B cell (primary cell): Measurements from ENCODE around the gene CHTF18. TPM values are rescaled to one million over a fixed set of nuclear protein-coding genes. Genes with fewer than 3 reads are reported as not detected.

ENCODE experiments used
- ATAC-seq: fragments of 200-7000 bp; cut with Tn5 transposase; one replicate; pipeline ENCODE4 v1.10.0; 2021; ENCODE audit warnings: low read depth, mild to moderate bottlenecking, moderate number of reproducible peaks, moderate library complexity
- CTCF ChIA-PET: fragments of 350-600 bp; sonication (Branson Sonifier 250); formaldehyde crosslinking; loops from one replicate; lab custom pipeline; 2021; ENCODE audit warnings: antibody characterized with exemption, inconsistent platforms; lab: Charles Lee
- POLR2A ChIA-PET: fragments of 350-600 bp; sonication (Branson Sonifier 250); formaldehyde crosslinking; loops from one replicate; lab custom pipeline; 2021; ENCODE audit warnings: antibody characterized with exemption; lab: Charles Lee
- DNase-seq: peaks from one replicate; pipeline ENCODE4 v3.0.0; 2013
- H2AFZ ChIP-seq: 2 replicates; pipeline ENCODE4 v1.6.1; 2012; ENCODE audit warnings: mild to moderate bottlenecking, low read depth, low read length; ENCODE audit not compliant: insufficient read depth, poor library complexity, severe bottlenecking
- H3K27ac ChIP-seq, 2 donors: 1 replicate in 1 of 2; 2 replicates in 1 of 2; pipeline ENCODE4 v1.5.1; 2012 to 2013; ENCODE audit warnings: low read length in 2 of 2, mild to moderate bottlenecking in 2 of 2, moderate library complexity in 1 of 2
- H3K27me3 ChIP-seq, 4 experiments: fragments of 200-600 bp in 1 of 4; sonication (generic) in 1 of 4; replicated peaks in 1 of 4; 1 replicate in 2 of 4; 2 replicates in 2 of 4; pipeline versions ENCODE4 v1.6.1 to v1.7.0; 2013 to 2016; ENCODE audit warnings: low read length in 3 of 4, mild to moderate bottlenecking in 2 of 4, mixed read lengths in 1 of 4, moderate library complexity in 1 of 4; ENCODE audit not compliant: insufficient read depth in 4 of 4, control insufficient read depth in 3 of 4; ENCODE audit errors: control extremely low read depth in 1 of 4
- H3K36me3 ChIP-seq, 2 experiments: replicated peaks in 1 of 2; 1 replicate in 1 of 2; 2 replicates in 1 of 2; pipeline versions ENCODE4 v1.6.1 to v1.7.1; 2013; ENCODE audit warnings: low read length in 1 of 2; ENCODE audit not compliant: insufficient read depth in 2 of 2, control insufficient read depth in 1 of 2; ENCODE audit errors: control extremely low read depth in 1 of 2, extremely low read depth in 1 of 2
- H3K4me1 ChIP-seq, 2 donors: fragments of 200-600 bp in 1 of 2; sonication (generic) in 1 of 2; 1 replicate in 1 of 2; 2 replicates in 1 of 2; pipeline versions ENCODE4 v1.5.1 to v1.6.1; 2013 to 2017; ENCODE audit warnings: low read length in 2 of 2; ENCODE audit not compliant: control insufficient read depth in 2 of 2, insufficient read depth in 2 of 2
- H3K4me2 ChIP-seq: replicated peaks from 2 replicates; pipeline ENCODE3; 2012; ENCODE audit warnings: mild to moderate bottlenecking, low read depth, low read length; ENCODE audit not compliant: poor library complexity, severe bottlenecking
- H3K4me3 ChIP-seq, 5 experiments: fragments of 200-600 bp in 1 of 5; sonication (generic) in 1 of 5; 1 replicate in 3 of 5; 2 replicates in 2 of 5; pipeline versions ENCODE4 v1.5.1 to v1.7.0; 2011 to 2016; ENCODE audit warnings: low read length in 4 of 5, mild to moderate bottlenecking in 4 of 5, low read depth in 2 of 5, control low read depth in 1 of 5, moderate library complexity in 1 of 5; ENCODE audit not compliant: insufficient read depth in 1 of 5; ENCODE audit errors: control extremely low read depth in 1 of 5, extremely low read depth in 1 of 5
- H3K79me2 ChIP-seq: fragments of 200-600 bp; sonication (generic); one replicate; pipeline ENCODE4 v1.6.0; 2016; ENCODE audit warnings: low read length; ENCODE audit not compliant: control insufficient read depth, insufficient read depth
- H3K9ac ChIP-seq: fragments of 200-600 bp; sonication (generic); 2 replicates; pipeline ENCODE4 v1.6.1; 2017; ENCODE audit warnings: mild to moderate bottlenecking, low read length, moderate library complexity
- H3K9me3 ChIP-seq, 3 donors: one replicate each; pipeline versions ENCODE4 v1.6.1 to v1.7.1; 2013; ENCODE audit warnings: low read length in 2 of 3; ENCODE audit not compliant: control insufficient read depth in 2 of 3, insufficient read depth in 1 of 3; ENCODE audit errors: control extremely low read depth in 1 of 3
- H4K20me1 ChIP-seq: 2 replicates; pipeline ENCODE4 v1.6.0; 2012; ENCODE audit warnings: mild to moderate bottlenecking, low read length; ENCODE audit not compliant: insufficient read depth, control insufficient read depth, poor library complexity, severe bottlenecking
- H3K27ac Mint-ChIP-seq: one replicate; pipeline ENCODE4 v1.8.0; 2021; ENCODE audit warnings: mixed read lengths
- H3K27me3 Mint-ChIP-seq: one replicate; pipeline ENCODE4 v1.8.0; 2021; ENCODE audit warnings: mixed read lengths
- H3K4me1 Mint-ChIP-seq: one replicate; pipeline ENCODE4 v1.8.0; 2021; ENCODE audit warnings: mixed read lengths
- H3K4me3 Mint-ChIP-seq: one replicate; pipeline ENCODE4 v1.8.0; 2021; ENCODE audit warnings: mixed read lengths
- H3K9me3 Mint-ChIP-seq: one replicate; pipeline ENCODE4 v1.8.0; 2022; ENCODE audit warnings: mixed read lengths; ENCODE audit not compliant: insufficient read depth
- CTCF ChIP-seq: fragments of 200-600 bp; IDR thresholded peaks from one replicate; pipeline ENCODE4 v1.8.0; 2022; ENCODE audit warnings: antibody characterized with exemption, mild to moderate bottlenecking
- EZH2 ChIP-seq: IDR thresholded peaks from 2 replicates; pipeline ENCODE4 v1.6.1; 2012; ENCODE audit warnings: borderline replicate concordance, low read depth, mild to moderate bottlenecking, moderate library complexity, low read length; ENCODE audit not compliant: insufficient read depth, poor library complexity, severe bottlenecking
- WGBS: methylation state at CpG from one replicate; pipeline ENCODE4 v1.1.5; 2013; ENCODE audit warnings: missing lambda C conversion rate; ENCODE audit not compliant: insufficient coverage; 5-methylcytosine and 5-hydroxymethylcytosine counted together
- intact Hi-C: fragments of 100-400 bp; cut with micrococcal nuclease; formaldehyde crosslinking; loops from one replicate; pipeline ENCODE4 v1.10.0; 2022
- polyA plus RNA-seq: library from polyadenylated mRNA; depleted of rRNA; stranded (reverse); fragments of >200 nt; gene quantifications from 2 replicates; pipeline ENCODE4 v1.2.3, GENCODE V29; 2012
- total RNA-seq, 2 donors: library from RNA; stranded (reverse); fragments of 120-200 nt in 1 of 2; gene quantifications; 1 replicate in 1 of 2; 2 replicates in 1 of 2; pipeline versions ENCODE4 v1.2.3 to v1.2.4, GENCODE V29; 2013 to 2022

Gene CHTF18
- total and polyA plus RNA-seq, 2 donors (not counting 1 experiment from before 2014, with no cell fraction given): 72.3 to 76.1 TPM

DNA sequence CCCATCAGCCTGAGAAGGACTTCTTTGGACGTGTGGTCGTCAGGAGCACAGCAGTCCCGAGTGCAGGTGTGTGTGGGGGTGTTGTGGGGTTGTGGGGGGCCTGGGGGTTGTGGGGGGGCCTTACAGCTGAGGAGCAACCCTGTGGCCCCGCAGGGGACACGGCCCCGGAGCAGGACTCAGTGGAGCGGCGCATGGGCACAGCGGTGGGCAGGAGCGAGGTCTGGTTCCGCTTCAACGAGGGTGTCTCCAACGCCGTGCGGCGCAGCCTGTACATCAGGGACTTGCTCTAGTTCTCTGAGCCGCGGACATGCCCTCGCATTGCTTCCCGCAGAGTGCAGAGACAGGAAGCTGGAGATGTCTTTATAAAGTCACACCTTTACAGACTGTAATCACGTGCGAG is 9.3 kb downstream of the CHTF18 start:
- intact Hi-C loops: no loop called here
- POLR2A ChIA-PET: no interaction called here
- peaks cover 4% of the 10 kb centered on the region for H3K27me3 Mint-ChIP-seq
- H3K9me3 Mint-ChIP-seq: no peaks in the 10 kb centered on the region
- ATAC-seq (no peak), DNase-seq (no peak)
- Histone ChIP-seq H3K4me2 (no peak overlapping the region), H3K79me2 (no peaks in the 10 kb centered on the region), H3K27me3 (peaks cover 0 to 40% (median 6%) of the 10 kb centered on the region in 4 experiments), H4K20me1 (no peaks in the 10 kb centered on the region), H3K27ac (no peak overlapping the region), H3K36me3 (no peaks in the 10 kb centered on the region), H3K9me3 (peaks cover 0 to 10% (median 0%) of the 10 kb centered on the region in 3 donors), H3K4me3 (no peak overlapping the region), H2AFZ (no peak overlapping the region), H3K9ac (no peak overlapping the region), H3K4me1 (peaks cover 4 to 10% of the 10 kb centered on the region in 2 donors)
- WGBS: 99% methylated on average over 18 of the region's 22 CpGs
- no peaks in the 10 kb centered on the region for H3K4me1 Mint-ChIP-seq
- CTCF ChIA-PET: no interaction called here
- no peak overlapping the region for H3K4me3 Mint-ChIP-seq
- TF ChIP-seq CTCF: no peak
- H3K27ac Mint-ChIP-seq: no peak overlapping the region

- Histone ChIP-seq H3K79me2 (no peaks in the 10 kb centered on the region), H3K9ac (no peak overlapping the region), H3K27me3 (peaks cover 0 to 46% (median 6%) of the 10 kb centered on the region in 4 experiments), H3K4me1 (peaks cover 4 to 10% of the 10 kb centered on the region in 2 donors), H2AFZ (no peak overlapping the region), H3K4me3 (no peak overlapping the region), H4K20me1 (no peaks in the 10 kb centered on the region), H3K9me3 (peaks cover 0 to 10% (median 0%) of the 10 kb centered on the region in 3 donors), H3K4me2 (no peak overlapping the region), H3K27ac (no peak overlapping the region), H3K36me3 (no peaks in the 10 kb centered on the region)
- intact Hi-C loops: no loop called here
- ATAC-seq: no peak
- ChIA-PET POLR2A (no interaction called here), CTCF (no interaction called here)
- TF ChIP-seq EZH2 (no peak), CTCF (no peak)
- WGBS: 77% methylated on average over 19 of the region's 19 CpGs
- no peaks in the 10 kb centered on the region for H3K4me1 Mint-ChIP-seq
- H3K4me3 Mint-ChIP-seq: no peak overlapping the region
- no peaks in the 10 kb centered on the region for H3K9me3 Mint-ChIP-seq
- no peak overlapping the region for H3K27ac Mint-ChIP-seq
- peaks cover 4% of the 10 kb centered on the region for H3K27me3 Mint-ChIP-seq
- DNase-seq: no peak
Observed at GRCh38 chr16:798666-799065, 10.2 kb downstream of the CHTF18 start.
